Thymus (tissue), 11 donors: ENCODE data around the gene FGD6. TPM values are rescaled to one million over a fixed set of nuclear protein-coding genes. Genes with fewer than 3 reads are reported as not detected.
"Not testable (repeated sequence)": the region's sequence is repeated elsewhere in the genome, so short reads cannot be mapped to it uniquely, and the experiment has no call there.

ENCODE experiments used
- DNase-seq, 9 donors: peaks; one replicate each; pipeline ENCODE4 v3.0.0-alpha.2; 2013; ENCODE audit warnings: low spot score in 9 of 9, low read depth in 6 of 9, missing footprints in 1 of 9
- H3K27ac ChIP-seq, 2 donors: one replicate each; pipeline ENCODE4 v1.5.1; 2013; ENCODE audit warnings: control low read depth in 1 of 2, low read depth in 1 of 2, low read length in 1 of 2, mild to moderate bottlenecking in 1 of 2, moderate library complexity in 1 of 2
- H3K27me3 ChIP-seq, 2 donors: one replicate each; pipeline ENCODE4 v1.5.1; 2013; ENCODE audit warnings: low read length in 1 of 2; ENCODE audit not compliant: control insufficient read depth in 2 of 2, insufficient read depth in 1 of 2
- H3K36me3 ChIP-seq, 2 donors: one replicate each; pipeline ENCODE4 v1.5.1; 2013; ENCODE audit warnings: low read length in 1 of 2, mild to moderate bottlenecking in 1 of 2, moderate library complexity in 1 of 2; ENCODE audit not compliant: control insufficient read depth in 2 of 2, insufficient read depth in 2 of 2
- H3K4me1 ChIP-seq, 2 donors: one replicate each; pipeline ENCODE4 v1.5.1; 2013; ENCODE audit warnings: low read length in 2 of 2; ENCODE audit not compliant: control insufficient read depth in 2 of 2, insufficient read depth in 2 of 2
- H3K4me3 ChIP-seq, 2 donors: one replicate each; pipeline ENCODE4 v1.5.1; 2013; ENCODE audit warnings: low read length in 2 of 2, control low read depth in 1 of 2, mild to moderate bottlenecking in 1 of 2
- H3K9me3 ChIP-seq, 2 donors: one replicate each; pipeline ENCODE4 v1.5.1; 2013; ENCODE audit warnings: low read length in 1 of 2, mild to moderate bottlenecking in 1 of 2; ENCODE audit not compliant: control insufficient read depth in 2 of 2, insufficient read depth in 1 of 2
- WGBS: extraction: QIAGEN DNeasy Blood & Tissue Kit; methylation state at CpG from one replicate; pipeline ENCODE4 v1.1.7; 2013; 5-methylcytosine and 5-hydroxymethylcytosine counted together
- polyA plus RNA-seq: library from polyadenylated mRNA; stranded (reverse); fragments of 200-250 nt; gene quantifications from one replicate; pipeline ENCODE4 v1.2.3, GENCODE V29; 2013
- total RNA-seq: library from RNA; stranded (reverse); fragments of 120-200 nt; gene quantifications from one replicate; pipeline ENCODE4 v1.2.4, GENCODE V29; 2013
- donor health status: healthy.

Gene FGD6
- total and polyA plus RNA-seq, 2 donors = 2.3 to 9.1 TPM

DNA sequence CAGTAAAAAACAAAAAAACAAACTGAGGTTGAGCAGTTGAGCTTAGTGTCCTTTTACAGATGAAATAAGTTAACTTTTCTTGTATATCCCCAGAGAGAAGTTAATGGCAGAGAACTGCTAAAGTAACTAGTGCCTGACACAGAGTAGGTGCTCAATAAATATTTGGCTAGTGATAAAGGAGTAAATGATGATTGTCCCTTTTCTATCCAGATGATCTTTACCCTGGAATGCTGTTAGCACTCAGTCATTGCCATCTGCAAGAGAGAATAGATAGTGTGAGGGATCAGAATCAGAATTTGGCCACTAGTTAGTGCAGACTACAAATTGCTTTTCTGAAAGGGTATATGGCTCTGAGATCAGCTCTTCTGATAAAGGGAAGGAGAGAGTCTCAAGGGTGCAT lies 21.9 kb upstream of the FGD6 start:
- no peak for DNase-seq
- no peak overlapping the region for H3K4me3 ChIP-seq
- H3K27ac ChIP-seq = no peak overlapping the region
- no peaks in the 10 kb centered on the region for H3K4me1 ChIP-seq
- H3K27me3 ChIP-seq = no peaks in the 10 kb centered on the region
- H3K36me3 ChIP-seq = peaks cover 8 to 12% of the 10 kb centered on the region in 2 donors
- peaks cover 0 to 1% of the 10 kb centered on the region in 2 donors for H3K9me3 ChIP-seq

DNA sequence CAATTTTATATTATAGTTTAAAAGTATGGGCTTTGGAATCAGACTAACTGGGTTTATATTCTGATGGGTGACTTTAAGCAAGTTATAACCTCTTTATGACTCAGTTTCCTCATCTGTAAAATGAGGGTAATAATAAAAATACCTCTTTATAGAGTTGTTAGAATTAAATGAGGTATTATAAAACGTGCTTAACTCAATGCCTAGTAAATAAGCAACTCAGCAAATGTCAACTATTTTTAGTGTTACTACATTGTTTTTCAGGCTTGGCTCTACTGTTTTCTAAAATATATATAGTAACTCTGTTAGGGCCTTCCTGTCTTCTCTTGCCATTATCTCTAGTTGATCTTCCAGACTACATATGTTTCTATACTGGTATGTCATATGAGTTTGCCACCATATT lies 20.9 kb upstream of the FGD6 start:
- no peak overlapping the region for H3K4me3 ChIP-seq
- WGBS = 97% methylated on average over 1 of the region's 1 CpG
- no peaks in the 10 kb centered on the region for H3K27me3 ChIP-seq
- DNase-seq = no peak
- no peaks in the 10 kb centered on the region for H3K4me1 ChIP-seq
- H3K36me3 ChIP-seq = peaks cover 6 to 7% of the 10 kb centered on the region in 2 donors
- no peak overlapping the region for H3K27ac ChIP-seq
- peaks cover 0 to 3% of the 10 kb centered on the region in 2 donors for H3K9me3 ChIP-seq

DNA sequence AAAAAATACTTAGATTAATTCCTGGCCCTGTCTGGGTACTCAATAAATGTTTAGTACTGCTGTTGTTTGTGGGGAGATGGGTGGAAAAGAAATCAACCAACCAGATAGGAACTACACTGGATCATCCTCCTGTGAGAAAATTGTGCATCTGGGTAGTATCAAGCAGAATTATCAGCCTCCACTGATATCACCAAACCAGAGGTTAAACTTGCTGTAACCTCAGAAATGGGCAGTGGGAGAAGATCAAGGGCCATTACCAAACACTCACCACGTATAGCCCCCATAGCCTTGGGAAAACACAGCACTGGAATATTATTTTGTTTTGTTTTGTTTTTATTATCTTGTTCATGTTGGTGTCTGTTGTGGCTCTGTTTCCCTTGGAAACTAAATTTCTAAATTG lies 20.0 kb upstream of the FGD6 start:
- H3K9me3 ChIP-seq = peaks cover 0 to 3% of the 10 kb centered on the region in 2 donors
- no peak for DNase-seq
- peaks cover under 1 to 5% of the 10 kb centered on the region in 2 donors for H3K36me3 ChIP-seq
- no peak overlapping the region for H3K4me3 ChIP-seq
- 95% methylated on average over 1 of the region's 1 CpG for WGBS
- H3K4me1 ChIP-seq = no peaks in the 10 kb centered on the region
- H3K27ac ChIP-seq = no peak overlapping the region
- no peaks in the 10 kb centered on the region for H3K27me3 ChIP-seq

DNA sequence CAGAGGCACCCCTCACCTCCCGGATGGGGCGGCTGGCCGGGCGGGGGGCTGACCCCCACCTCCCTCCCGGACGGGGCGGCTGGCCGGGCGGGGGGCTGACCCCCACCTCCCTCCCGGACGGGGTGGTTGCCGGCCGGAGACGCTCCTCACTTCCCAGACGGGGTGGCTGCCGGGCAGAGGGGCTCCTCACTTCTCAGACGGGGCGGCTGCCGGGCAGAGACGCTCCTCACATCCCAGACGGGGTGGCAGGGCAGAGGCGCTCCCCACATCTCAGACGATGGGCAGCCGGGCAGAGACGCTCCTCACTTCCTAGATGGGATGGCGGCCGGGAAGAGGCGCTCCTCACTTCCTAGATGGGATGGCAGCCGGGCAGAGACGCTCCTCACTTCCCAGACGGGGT lies 18.4 kb upstream of the FGD6 start:
- WGBS = 95% methylated on average over 29 of the region's 31 CpGs
- H3K27me3 ChIP-seq, H3K27ac ChIP-seq, DNase-seq, H3K36me3 ChIP-seq, H3K4me3 ChIP-seq, H3K9me3 ChIP-seq, H3K4me1 ChIP-seq: not testable (repeated sequence)

DNA sequence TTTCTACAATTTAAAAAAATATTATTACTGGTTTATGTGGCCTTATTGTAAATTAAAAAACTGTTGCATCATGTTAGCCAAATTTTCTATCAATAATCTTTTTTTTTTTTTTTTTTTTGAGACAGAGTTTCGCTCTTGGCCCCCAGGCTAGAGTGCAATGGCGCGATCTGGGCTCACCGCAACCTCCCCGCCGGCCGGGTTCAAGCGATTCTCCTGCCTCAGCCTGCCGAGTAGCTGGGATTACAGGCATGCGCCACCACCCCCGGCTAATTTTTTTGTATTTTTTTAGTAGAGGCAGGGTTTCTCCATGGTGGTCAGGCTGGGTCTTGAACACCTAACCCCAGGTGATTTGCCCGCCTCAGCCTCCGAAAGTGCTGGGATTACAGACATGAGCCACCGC lies 16.9 kb upstream of the FGD6 start:
- not testable (repeated sequence) for H3K27me3 ChIP-seq, H3K9me3 ChIP-seq, H3K27ac ChIP-seq, H3K4me1 ChIP-seq, DNase-seq, H3K4me3 ChIP-seq, H3K36me3 ChIP-seq
- WGBS = 98% methylated on average over 14 of the region's 14 CpGs

DNA sequence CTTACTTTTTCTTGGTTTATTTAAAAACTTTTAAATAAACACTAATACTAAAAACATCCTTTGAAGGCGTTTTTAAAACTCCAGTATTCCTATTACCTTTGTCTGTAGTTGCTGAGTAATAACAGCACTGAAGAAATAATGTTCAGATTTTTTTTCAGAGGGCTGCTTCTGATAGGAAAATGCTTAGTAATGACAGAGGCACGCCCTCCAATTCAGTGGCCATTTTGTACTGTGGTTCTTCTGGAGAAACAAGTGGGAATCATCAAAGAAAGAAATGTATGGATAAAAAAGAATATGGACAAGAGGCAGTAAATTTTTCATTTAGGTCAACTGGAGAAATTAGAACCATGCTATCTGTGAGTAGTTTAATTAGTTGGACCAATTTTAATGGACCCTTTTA lies 13.9 kb upstream of the FGD6 start:
- no peak for DNase-seq

DNA sequence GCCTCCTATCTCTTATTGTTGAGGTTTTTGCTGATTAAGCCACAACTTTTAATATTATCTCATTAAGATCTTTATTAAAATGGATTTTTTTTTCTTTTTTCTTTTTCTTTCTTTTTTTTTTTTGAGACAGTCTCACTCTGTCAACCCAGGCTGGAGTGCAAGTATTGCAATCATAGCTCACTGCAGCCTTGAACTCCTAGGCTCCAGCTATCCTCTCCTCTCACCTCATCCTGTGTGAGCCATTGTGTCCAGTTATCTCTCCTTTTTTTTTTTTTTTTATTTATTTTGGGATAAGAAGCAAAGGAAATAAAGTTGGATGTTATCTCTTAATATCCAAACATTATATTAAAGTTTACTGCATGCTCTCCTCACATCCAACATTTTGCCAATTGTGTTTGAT lies 13.0 kb upstream of the FGD6 start:
- no peak for DNase-seq
- H3K36me3 ChIP-seq = peaks cover 3 to 4% of the 10 kb centered on the region in 2 donors
- H3K27ac ChIP-seq = no peak overlapping the region
- no peaks in the 10 kb centered on the region for H3K27me3 ChIP-seq
- peaks cover 0 to 3% of the 10 kb centered on the region in 2 donors for H3K9me3 ChIP-seq
- no peaks in the 10 kb centered on the region for H3K4me1 ChIP-seq
- H3K4me3 ChIP-seq = no peak overlapping the region

More for the DNA sequence above, 13.9 kb upstream of the FGD6 start:
- Histone ChIP-seq H3K9me3 (peaks cover 0 to 3% of the 10 kb centered on the region in 2 donors), H3K4me1 (no peaks in the 10 kb centered on the region), H3K4me3 (no peak overlapping the region), H3K27ac (no peak overlapping the region), H3K27me3 (no peaks in the 10 kb centered on the region), H3K36me3 (peaks cover 0 to 4% of the 10 kb centered on the region in 2 donors)
- WGBS = 94% methylated on average over 2 of the region's 2 CpGs

DNA sequence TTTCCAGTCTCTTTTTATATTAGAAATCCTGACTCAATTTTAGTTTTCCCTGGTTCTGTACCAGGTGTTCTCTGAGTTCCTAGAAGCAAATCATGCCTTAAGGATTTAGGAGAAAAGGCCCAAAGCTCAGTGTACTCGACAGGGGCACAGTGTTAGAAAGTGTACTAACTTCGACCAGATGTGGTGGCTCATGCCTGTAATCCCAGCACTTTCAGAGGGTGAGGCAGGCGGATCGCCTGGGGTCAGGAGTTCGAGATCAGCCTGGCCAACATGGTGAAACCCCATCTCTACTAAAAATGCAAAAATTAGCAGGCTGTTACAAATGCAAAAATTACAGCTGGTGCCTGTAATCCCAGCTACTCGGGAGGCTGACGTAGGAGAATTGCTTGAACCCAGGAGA lies 12.4 kb upstream of the FGD6 start:
- 98% methylated on average over 7 of the region's 7 CpGs for WGBS
- no peak for DNase-seq
- H3K4me1 ChIP-seq = no peaks in the 10 kb centered on the region
- no peaks in the 10 kb centered on the region for H3K27me3 ChIP-seq
- H3K27ac ChIP-seq = no peak overlapping the region
- H3K36me3 ChIP-seq = peaks cover 8 to 10% of the 10 kb centered on the region in 2 donors
- H3K9me3 ChIP-seq = peaks cover 0 to 3% of the 10 kb centered on the region in 2 donors
- no peak overlapping the region for H3K4me3 ChIP-seq

DNA sequence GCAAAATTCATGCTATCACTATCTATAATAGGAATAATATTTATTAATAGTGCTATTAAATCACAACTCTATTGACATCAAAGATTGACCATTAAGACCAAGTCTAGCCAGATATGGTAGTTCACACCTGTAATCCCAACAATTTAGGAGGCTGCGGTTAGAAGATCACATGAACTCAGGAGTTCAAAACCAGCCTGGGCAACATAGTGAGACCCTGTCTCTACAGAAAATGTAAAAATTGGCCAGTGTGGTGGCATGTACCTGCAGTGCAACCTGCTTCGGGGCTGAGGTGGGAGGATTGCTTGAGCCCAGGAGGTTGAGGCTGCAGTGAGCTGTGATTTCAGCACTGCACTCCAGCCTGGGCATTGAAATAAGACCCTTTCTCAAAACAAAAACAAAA lies 11.3 kb upstream of the FGD6 start:
- 96% methylated on average over 2 of the region's 2 CpGs for WGBS
- Histone ChIP-seq H3K4me3 (no peak overlapping the region), H3K27me3 (no peaks in the 10 kb centered on the region), H3K9me3 (no peaks in the 10 kb centered on the region), H3K4me1 (no peaks in the 10 kb centered on the region), H3K27ac (no peak overlapping the region), H3K36me3 (peaks cover 11 to 16% of the 10 kb centered on the region in 2 donors)
- no peak for DNase-seq

DNA sequence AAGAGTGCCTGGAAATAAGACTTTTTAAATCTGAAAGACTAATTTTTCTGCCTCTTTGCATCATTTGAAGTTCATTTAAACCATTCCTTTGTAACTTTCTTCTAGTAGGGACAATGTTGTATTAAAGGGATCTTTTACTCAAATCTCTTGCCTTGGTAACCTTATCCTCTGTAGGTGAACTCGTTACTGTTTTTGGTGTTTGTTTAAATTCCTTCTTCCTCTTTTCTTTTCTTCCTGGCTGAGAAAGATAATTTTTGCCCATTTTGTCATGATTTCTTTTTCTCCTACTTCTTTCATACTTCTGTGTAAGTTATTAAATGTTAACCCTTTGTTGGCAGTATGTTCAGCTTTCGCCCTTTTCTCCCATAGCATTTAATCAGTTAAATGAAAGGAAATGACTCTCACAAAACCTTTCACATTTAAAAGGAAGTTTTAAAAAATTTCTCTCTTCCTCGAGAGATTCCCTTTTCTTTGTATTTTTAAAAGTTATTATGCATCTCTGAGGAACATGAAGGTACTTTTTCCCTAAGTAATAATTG lies 10.6 kb upstream of the FGD6 start:
- DNase-seq = no peak
- WGBS = 64% methylated on average over 3 of the region's 3 CpGs
- Histone ChIP-seq H3K9me3 (no peaks in the 10 kb centered on the region), H3K4me3 (no peak overlapping the region), H3K4me1 (no peaks in the 10 kb centered on the region), H3K27ac (no peak overlapping the region), H3K36me3 (peaks cover 11 to 16% of the 10 kb centered on the region in 2 donors), H3K27me3 (no peaks in the 10 kb centered on the region)
